Measurements from ENCODE around the gene C1orf21.

Gene C1orf21

DNA sequence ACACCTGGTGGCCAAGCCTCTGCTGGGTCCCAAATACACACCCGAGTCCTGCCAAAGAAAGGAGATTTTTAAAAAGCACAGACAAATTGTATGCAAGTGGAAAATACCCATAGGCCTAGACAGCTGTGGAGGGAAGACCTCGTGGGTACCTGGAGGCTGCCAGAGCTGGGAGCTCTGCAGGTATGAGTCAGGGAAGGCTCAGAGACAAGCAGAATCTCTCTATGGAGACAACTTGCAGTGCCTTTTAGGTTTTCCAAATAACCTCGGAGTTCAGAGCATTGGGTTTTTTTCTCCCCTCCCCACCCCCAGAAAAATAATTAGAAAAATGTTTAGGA lies 240.1 kb downstream of the C1orf21 start:
- TF ChIP-seq, protein P1, sequence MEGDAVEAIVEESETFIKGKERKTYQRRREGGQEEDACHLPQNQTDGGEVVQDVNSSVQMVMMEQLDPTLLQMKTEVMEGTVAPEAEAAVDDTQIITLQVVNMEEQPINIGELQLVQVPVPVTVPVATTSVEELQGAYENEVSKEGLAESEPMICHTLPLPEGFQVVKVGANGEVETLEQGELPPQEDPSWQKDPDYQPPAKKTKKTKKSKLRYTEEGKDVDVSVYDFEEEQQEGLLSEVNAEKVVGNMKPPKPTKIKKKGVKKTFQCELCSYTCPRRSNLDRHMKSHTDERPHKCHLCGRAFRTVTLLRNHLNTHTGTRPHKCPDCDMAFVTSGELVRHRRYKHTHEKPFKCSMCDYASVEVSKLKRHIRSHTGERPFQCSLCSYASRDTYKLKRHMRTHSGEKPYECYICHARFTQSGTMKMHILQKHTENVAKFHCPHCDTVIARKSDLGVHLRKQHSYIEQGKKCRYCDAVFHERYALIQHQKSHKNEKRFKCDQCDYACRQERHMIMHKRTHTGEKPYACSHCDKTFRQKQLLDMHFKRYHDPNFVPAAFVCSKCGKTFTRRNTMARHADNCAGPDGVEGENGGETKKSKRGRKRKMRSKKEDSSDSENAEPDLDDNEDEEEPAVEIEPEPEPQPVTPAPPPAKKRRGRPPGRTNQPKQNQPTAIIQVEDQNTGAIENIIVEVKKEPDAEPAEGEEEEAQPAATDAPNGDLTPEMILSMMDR (IDR thresholded peaks at IDR 0.05) = no peak

GRCh38 chr1:184629266-184629665 lies 242.4 kb downstream of the C1orf21 start:
- TF ChIP-seq, protein P1 (IDR thresholded peaks at IDR 0.05) = no peak

DNA sequence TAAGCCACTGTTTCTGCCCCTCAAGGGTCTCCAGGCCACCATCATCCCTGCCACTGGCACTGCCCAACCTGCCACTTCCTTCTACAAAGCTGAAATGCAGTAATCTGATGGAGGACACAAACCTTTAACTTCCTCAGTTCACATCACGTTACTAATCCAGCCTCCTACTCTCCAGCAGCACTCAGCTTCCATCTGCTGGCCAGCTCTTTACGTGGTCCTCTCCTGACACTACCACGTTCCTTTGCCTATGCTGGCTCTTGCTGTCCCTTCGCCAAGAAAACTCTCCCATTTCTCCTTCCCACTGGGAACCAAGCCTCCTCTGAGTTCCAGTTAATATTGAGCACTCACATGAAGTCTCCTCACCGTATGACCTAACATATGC lies 243.8 kb downstream of the C1orf21 start:
- TF ChIP-seq, protein P1 (IDR thresholded peaks at IDR 0.05) = no peak

DNA sequence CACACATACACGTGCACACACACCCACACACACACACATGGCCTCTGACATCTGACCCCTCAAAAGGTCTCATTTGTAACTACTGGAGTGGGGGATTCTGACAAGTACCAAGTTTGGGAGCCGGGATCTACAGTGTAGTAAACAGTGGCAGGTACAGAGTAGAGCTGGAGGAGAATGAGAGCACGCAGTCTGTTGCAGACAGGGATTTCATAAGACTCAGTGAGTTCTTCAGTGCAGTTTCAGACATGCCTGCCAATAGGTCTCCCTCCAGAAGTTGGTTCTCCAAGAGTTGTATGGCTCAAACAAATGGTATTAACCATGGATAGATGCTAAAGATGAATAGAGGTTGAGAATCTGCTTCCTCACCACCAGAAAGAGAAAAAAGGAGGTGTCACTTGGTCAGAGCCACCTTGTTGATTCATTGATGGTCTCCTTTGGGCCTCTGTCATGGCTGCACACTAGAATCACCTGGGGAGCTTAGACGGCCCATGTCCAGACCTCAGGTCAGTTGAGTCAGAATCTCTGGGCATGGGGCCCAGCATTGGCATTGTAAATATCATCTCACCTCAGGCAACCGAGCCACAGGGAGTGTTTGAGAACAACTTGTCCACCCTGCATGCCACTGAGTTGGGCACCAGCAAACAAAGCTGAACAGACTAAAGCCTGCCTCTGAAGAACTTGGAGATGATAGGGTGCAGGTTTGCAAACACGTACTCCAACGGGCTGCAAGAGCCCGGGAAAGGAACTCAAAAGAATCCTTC lies 245.8 kb downstream of the C1orf21 start:
- TF ChIP-seq, protein P1 (IDR thresholded peaks at IDR 0.05) = no peak

DNA sequence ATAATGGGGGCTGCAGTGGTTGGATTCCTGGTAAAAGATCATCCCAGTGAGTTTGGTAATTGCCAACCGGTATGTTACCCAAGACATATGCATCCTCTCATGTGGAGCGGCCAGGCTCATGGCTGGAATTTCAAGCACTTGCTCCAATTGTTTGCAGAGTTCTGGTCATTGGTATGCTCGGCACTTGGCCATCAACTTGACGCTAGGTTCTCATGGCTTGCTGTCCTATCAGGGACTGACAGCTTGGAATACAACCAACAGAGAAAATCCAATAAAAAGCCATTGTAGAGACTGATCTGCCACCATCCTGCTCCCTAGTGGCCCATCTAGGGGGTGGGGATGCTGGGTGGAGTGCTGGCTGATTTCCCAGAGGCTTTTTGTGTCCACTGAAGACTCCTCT lies 247.0 kb downstream of the C1orf21 start:
- TF ChIP-seq, protein P1 (IDR thresholded peaks at IDR 0.05) = no peak

DNA sequence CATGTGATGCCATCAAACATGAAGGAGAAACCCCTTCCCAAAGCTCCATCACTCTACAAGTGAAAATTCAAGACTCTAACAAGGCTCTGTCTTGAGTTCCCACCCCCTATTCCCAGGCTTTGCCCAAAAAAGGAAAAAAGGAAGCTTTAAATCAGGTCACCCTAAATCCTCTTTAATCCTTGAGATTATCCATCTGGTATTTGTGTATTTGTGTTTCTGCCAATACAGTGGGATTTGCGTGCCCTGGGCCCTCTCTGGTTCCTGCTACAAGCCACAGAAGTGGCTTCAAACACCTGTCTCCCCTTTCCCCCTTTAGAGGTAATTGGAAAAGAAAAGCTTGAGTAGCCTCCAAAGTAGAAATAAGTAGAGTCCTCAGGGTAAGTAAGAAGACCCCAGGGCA lies 247.5 kb downstream of the C1orf21 start:
- TF ChIP-seq, protein P1 (IDR thresholded peaks at IDR 0.05) = no peak

GRCh38 chr1:184635347-184635979 lies 248.6 kb downstream of the C1orf21 start:
- TF ChIP-seq, protein P1 (IDR thresholded peaks at IDR 0.05) = no peak
